ENCODE measurements around the gene SYNE1. TPM values are rescaled to one million over a fixed set of nuclear protein-coding genes. Genes with fewer than 3 reads are reported as not detected.

The SYNE1 gene
- total and polyA plus RNA-seq, 2 of the 8 experiments (the other 6 are each of a cell fraction or from before 2014, with no cell fraction given): 2.8 to 5.5 TPM

DNA sequence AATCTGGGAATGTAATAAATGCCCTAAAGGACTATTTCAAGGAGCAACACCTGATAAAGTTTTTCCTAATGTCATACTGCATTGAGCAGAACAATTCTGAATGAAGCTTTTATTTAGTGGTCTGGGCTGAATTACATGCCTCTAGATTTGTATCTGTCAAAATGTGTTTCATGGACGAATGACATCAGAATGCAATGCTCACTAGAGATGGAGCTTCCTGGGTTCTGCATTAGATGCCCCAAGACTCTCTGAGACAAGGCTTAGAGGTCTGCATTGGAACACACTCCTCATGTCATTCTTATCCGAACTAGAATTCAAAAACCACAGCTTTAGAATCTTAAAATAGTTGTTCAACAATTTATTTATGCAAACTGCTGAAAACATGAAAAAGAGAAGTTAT, 62.0 kb downstream of the SYNE1 start (continued):
- TF ChIP-seq, protein P1, sequence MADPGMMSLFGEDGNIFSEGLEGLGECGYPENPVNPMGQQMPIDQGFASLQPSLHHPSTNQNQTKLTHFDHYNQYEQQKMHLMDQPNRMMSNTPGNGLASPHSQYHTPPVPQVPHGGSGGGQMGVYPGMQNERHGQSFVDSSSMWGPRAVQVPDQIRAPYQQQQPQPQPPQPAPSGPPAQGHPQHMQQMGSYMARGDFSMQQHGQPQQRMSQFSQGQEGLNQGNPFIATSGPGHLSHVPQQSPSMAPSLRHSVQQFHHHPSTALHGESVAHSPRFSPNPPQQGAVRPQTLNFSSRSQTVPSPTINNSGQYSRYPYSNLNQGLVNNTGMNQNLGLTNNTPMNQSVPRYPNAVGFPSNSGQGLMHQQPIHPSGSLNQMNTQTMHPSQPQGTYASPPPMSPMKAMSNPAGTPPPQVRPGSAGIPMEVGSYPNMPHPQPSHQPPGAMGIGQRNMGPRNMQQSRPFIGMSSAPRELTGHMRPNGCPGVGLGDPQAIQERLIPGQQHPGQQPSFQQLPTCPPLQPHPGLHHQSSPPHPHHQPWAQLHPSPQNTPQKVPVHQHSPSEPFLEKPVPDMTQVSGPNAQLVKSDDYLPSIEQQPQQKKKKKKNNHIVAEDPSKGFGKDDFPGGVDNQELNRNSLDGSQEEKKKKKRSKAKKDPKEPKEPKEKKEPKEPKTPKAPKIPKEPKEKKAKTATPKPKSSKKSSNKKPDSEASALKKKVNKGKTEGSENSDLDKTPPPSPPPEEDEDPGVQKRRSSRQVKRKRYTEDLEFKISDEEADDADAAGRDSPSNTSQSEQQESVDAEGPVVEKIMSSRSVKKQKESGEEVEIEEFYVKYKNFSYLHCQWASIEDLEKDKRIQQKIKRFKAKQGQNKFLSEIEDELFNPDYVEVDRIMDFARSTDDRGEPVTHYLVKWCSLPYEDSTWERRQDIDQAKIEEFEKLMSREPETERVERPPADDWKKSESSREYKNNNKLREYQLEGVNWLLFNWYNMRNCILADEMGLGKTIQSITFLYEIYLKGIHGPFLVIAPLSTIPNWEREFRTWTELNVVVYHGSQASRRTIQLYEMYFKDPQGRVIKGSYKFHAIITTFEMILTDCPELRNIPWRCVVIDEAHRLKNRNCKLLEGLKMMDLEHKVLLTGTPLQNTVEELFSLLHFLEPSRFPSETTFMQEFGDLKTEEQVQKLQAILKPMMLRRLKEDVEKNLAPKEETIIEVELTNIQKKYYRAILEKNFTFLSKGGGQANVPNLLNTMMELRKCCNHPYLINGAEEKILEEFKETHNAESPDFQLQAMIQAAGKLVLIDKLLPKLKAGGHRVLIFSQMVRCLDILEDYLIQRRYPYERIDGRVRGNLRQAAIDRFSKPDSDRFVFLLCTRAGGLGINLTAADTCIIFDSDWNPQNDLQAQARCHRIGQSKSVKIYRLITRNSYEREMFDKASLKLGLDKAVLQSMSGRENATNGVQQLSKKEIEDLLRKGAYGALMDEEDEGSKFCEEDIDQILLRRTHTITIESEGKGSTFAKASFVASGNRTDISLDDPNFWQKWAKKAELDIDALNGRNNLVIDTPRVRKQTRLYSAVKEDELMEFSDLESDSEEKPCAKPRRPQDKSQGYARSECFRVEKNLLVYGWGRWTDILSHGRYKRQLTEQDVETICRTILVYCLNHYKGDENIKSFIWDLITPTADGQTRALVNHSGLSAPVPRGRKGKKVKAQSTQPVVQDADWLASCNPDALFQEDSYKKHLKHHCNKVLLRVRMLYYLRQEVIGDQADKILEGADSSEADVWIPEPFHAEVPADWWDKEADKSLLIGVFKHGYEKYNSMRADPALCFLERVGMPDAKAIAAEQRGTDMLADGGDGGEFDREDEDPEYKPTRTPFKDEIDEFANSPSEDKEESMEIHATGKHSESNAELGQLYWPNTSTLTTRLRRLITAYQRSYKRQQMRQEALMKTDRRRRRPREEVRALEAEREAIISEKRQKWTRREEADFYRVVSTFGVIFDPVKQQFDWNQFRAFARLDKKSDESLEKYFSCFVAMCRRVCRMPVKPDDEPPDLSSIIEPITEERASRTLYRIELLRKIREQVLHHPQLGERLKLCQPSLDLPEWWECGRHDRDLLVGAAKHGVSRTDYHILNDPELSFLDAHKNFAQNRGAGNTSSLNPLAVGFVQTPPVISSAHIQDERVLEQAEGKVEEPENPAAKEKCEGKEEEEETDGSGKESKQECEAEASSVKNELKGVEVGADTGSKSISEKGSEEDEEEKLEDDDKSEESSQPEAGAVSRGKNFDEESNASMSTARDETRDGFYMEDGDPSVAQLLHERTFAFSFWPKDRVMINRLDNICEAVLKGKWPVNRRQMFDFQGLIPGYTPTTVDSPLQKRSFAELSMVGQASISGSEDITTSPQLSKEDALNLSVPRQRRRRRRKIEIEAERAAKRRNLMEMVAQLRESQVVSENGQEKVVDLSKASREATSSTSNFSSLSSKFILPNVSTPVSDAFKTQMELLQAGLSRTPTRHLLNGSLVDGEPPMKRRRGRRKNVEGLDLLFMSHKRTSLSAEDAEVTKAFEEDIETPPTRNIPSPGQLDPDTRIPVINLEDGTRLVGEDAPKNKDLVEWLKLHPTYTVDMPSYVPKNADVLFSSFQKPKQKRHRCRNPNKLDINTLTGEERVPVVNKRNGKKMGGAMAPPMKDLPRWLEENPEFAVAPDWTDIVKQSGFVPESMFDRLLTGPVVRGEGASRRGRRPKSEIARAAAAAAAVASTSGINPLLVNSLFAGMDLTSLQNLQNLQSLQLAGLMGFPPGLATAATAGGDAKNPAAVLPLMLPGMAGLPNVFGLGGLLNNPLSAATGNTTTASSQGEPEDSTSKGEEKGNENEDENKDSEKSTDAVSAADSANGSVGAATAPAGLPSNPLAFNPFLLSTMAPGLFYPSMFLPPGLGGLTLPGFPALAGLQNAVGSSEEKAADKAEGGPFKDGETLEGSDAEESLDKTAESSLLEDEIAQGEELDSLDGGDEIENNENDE (IDR thresholded peaks at IDR 0.05; ENCODE audit: insufficient replicate concordance, low read length): no peak
- no peak for TF ChIP-seq RBBP5 (IDR thresholded peaks at IDR 0.05; ENCODE audit: borderline replicate concordance, low read depth, low read length)

Measured in H1 (cell line).